Caco-2 (cell line): ENCODE measurements around the gene TM9SF3. TPM values are rescaled to one million over a fixed set of nuclear protein-coding genes. Genes with fewer than 3 reads are reported as not detected.

Source experiments
- BruUV-seq: library from RNA; stranded (reverse); fragments of 400-500 nt; replicated peaks from 2 replicates; lab custom pipeline; 2021; lab: Mats Ljungman, UMichigan
- CTCF ChIA-PET: fragments of 300-600 bp; sonication (Branson Sonifier 250); formaldehyde crosslinking; loops from one replicate; lab custom pipeline; 2022; ENCODE audit warnings: antibody characterized with exemption; lab: Charles Lee
- POLR2A ChIA-PET: fragments of 300-600 bp; sonication (Branson Sonifier 250); formaldehyde crosslinking; loops from one replicate; lab custom pipeline; 2022; ENCODE audit warnings: antibody characterized with exemption; lab: Charles Lee
- DNase-seq, 2 experiments: peaks; one replicate each; pipeline versions ENCODE4 v3.0.0 to v3.0.0-alpha.2; 2020 to 2022
- H3K27me3 ChIP-seq: replicated peaks from 2 replicates; pipeline ENCODE4 v1.6.0; 2011; ENCODE audit warnings: low read length; ENCODE audit not compliant: control insufficient read depth, insufficient read depth
- H3K36me3 ChIP-seq: 2 replicates; pipeline ENCODE4 v1.5.1; 2011; ENCODE audit warnings: low read length; ENCODE audit not compliant: control insufficient read depth, insufficient read depth
- H3K4me1 ChIP-seq: fragments of 250-450 bp; sonication (Bioruptor Pico); 2 replicates; pipeline ENCODE4 v1.5.1; 2020; ENCODE audit warnings: mild to moderate bottlenecking
- H3K4me3 ChIP-seq: 2 replicates; pipeline ENCODE4 v1.5.1; 2011; ENCODE audit warnings: low read depth, mild to moderate bottlenecking, control low read depth, low read length
- H3K9me3 ChIP-seq: fragments of 250-450 bp; sonication (Bioruptor Pico); 2 replicates; pipeline ENCODE4 v1.5.1; 2020; ENCODE audit warnings: mild to moderate bottlenecking, moderate library complexity
- H3K27ac Mint-ChIP-seq: one replicate; pipeline ENCODE4 v1.8.0; 2022; ENCODE audit warnings: mixed read lengths; ENCODE audit not compliant: unreplicated experiment
- H3K27me3 Mint-ChIP-seq: one replicate; pipeline ENCODE4 v1.8.0; 2022; ENCODE audit warnings: mixed read lengths; ENCODE audit not compliant: insufficient read depth, unreplicated experiment
- H3K36me3 Mint-ChIP-seq: one replicate; pipeline ENCODE4 v1.8.0; 2022; ENCODE audit warnings: mild to moderate bottlenecking, mixed read lengths; ENCODE audit not compliant: insufficient read depth, unreplicated experiment
- H3K4me1 Mint-ChIP-seq: one replicate; pipeline ENCODE4 v1.8.0; 2022; ENCODE audit warnings: low read depth, mixed read lengths; ENCODE audit not compliant: unreplicated experiment
- H3K4me3 Mint-ChIP-seq: one replicate; pipeline ENCODE4 v1.8.0; 2022; ENCODE audit warnings: mild to moderate bottlenecking, moderate library complexity, mixed read lengths; ENCODE audit not compliant: unreplicated experiment
- H3K9me3 Mint-ChIP-seq: one replicate; pipeline ENCODE4 v1.8.0; 2022; ENCODE audit warnings: mixed read lengths; ENCODE audit not compliant: unreplicated experiment
- intact Hi-C: fragments of 100-400 bp; cut with micrococcal nuclease; formaldehyde crosslinking; loops from one replicate; pipeline ENCODE4 v1.10.0; 2022; ENCODE audit not compliant: unreplicated experiment
- total RNA-seq: library from RNA; stranded (reverse); gene quantifications from 2 replicates; pipeline ENCODE4 v1.2.3, GENCODE V29; 2022
- TF ChIP-seq, protein P1 (sequence below), 2 experiments: fragments of 200-600 bp in 1 of 2; IDR thresholded peaks; 1 replicate in 1 of 2; 2 replicates in 1 of 2; pipeline versions ENCODE4 v1.5.1 to v1.8.0; 2011 to 2022; ENCODE audit warnings: antibody characterized with exemption in 1 of 2, control low read depth in 1 of 2, inconsistent platforms in 1 of 2, low read depth in 1 of 2, low read length in 1 of 2, mild to moderate bottlenecking in 1 of 2, moderate library complexity in 1 of 2; ENCODE audit not compliant: insufficient read depth in 1 of 2, severe bottlenecking in 1 of 2, unreplicated experiment in 1 of 2

Gene TM9SF3
- total RNA-seq, 1 experiment from 2014 or later = 176 TPM

GRCh38 chr10:96610817-96611216, 24.0 kb upstream of the TM9SF3 start:
- Mint-ChIP-seq H3K4me1 (peaks cover 60% of the 10 kb centered on the region), H3K36me3 (peaks cover 5% of the 10 kb centered on the region), H3K27ac (no peak overlapping the region), H3K9me3 (no peaks in the 10 kb centered on the region), H3K27me3 (no peaks in the 10 kb centered on the region), H3K4me3 (no peak overlapping the region)
- no TSS peak for BruUV-seq
- Histone ChIP-seq H3K36me3 (no peaks in the 10 kb centered on the region), H3K4me3 (no peak overlapping the region), H3K9me3 (no peaks in the 10 kb centered on the region), H3K27me3 (no peaks in the 10 kb centered on the region), H3K4me1 (peaks cover 66% of the 10 kb centered on the region)
- intact Hi-C loops = no loop called here
- TF ChIP-seq, protein P1, sequence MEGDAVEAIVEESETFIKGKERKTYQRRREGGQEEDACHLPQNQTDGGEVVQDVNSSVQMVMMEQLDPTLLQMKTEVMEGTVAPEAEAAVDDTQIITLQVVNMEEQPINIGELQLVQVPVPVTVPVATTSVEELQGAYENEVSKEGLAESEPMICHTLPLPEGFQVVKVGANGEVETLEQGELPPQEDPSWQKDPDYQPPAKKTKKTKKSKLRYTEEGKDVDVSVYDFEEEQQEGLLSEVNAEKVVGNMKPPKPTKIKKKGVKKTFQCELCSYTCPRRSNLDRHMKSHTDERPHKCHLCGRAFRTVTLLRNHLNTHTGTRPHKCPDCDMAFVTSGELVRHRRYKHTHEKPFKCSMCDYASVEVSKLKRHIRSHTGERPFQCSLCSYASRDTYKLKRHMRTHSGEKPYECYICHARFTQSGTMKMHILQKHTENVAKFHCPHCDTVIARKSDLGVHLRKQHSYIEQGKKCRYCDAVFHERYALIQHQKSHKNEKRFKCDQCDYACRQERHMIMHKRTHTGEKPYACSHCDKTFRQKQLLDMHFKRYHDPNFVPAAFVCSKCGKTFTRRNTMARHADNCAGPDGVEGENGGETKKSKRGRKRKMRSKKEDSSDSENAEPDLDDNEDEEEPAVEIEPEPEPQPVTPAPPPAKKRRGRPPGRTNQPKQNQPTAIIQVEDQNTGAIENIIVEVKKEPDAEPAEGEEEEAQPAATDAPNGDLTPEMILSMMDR (IDR thresholded peaks at IDR 0.05; ENCODE audit: insufficient read depth in 1 of 2, low read depth in 1 of 2, low read length in 1 of 2, severe bottlenecking in 1 of 2, unreplicated experiment in 1 of 2) = no peak
- DNase-seq = no peak
- ChIA-PET CTCF (no interaction called here), POLR2A (no interaction called here)

- no peaks in the 10 kb centered on the region for H3K27me3 ChIP-seq
- no peaks in the 10 kb centered on the region for H3K9me3 Mint-ChIP-seq
- no peaks in the 10 kb centered on the region for H3K9me3 ChIP-seq
- intact Hi-C loops = no loop called here
- no peak overlapping the region for H3K27ac Mint-ChIP-seq
- peaks cover 53% of the 10 kb centered on the region for H3K4me1 Mint-ChIP-seq
- TF ChIP-seq, protein P1 (IDR thresholded peaks at IDR 0.05; ENCODE audit: insufficient read depth in 1 of 2, low read depth in 1 of 2, low read length in 1 of 2, severe bottlenecking in 1 of 2, unreplicated experiment in 1 of 2) = no peak
- no peak overlapping the region for H3K4me3 ChIP-seq
- ChIA-PET POLR2A (no interaction called here), CTCF (no interaction called here)
- H3K36me3 Mint-ChIP-seq = peaks cover 6% of the 10 kb centered on the region
- no peak overlapping the region for H3K4me3 Mint-ChIP-seq
- H3K36me3 ChIP-seq = no peaks in the 10 kb centered on the region
- DNase-seq = no peak
- no TSS peak for BruUV-seq
- no peaks in the 10 kb centered on the region for H3K27me3 Mint-ChIP-seq
- peaks cover 69% of the 10 kb centered on the region for H3K4me1 ChIP-seq
Observed at GRCh38 chr10:96609510-96609909, 22.7 kb upstream of the TM9SF3 start.

DNA sequence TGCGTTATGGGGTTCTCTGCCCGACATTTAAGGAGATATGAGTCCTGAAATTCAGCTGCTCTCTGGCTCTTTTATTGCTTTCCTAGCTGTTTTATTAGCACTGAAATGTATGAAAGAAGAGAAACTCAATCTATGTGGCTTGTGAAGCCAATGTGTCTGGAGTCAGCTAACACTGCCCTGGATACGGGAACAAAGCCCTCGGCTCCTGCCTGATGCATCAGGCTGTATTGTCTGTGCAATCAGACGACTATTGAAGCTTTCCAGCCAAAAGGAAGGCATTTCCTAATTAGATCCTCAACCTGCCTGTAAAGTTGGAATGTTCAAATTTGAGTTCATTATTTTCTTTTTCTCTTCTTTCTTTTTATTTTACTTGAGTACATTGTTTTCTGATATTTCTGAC, 22.0 kb upstream of the TM9SF3 start:
- no peaks in the 10 kb centered on the region for H3K9me3 ChIP-seq
- no peak overlapping the region for H3K4me3 ChIP-seq
- no peaks in the 10 kb centered on the region for H3K9me3 Mint-ChIP-seq
- no peak overlapping the region for H3K27ac Mint-ChIP-seq
- no TSS peak for BruUV-seq
- H3K4me1 Mint-ChIP-seq = peaks cover 47% of the 10 kb centered on the region
- TF ChIP-seq, protein P1 (IDR thresholded peaks at IDR 0.05; ENCODE audit: insufficient read depth in 1 of 2, low read depth in 1 of 2, low read length in 1 of 2, severe bottlenecking in 1 of 2, unreplicated experiment in 1 of 2) = no peak
- no peak for DNase-seq
- intact Hi-C loops = no loop called here
- POLR2A ChIA-PET = interaction anchor here (0.6 kb wide), 1 partner anchor 32 kb away, joined by 3 read pairs; no protein-coding TSS in a partner anchor
- no peaks in the 10 kb centered on the region for H3K27me3 ChIP-seq
- peaks cover 62% of the 10 kb centered on the region for H3K4me1 ChIP-seq
- H3K27me3 Mint-ChIP-seq = no peaks in the 10 kb centered on the region
- CTCF ChIA-PET = no interaction called here
- peaks cover 6% of the 10 kb centered on the region for H3K36me3 Mint-ChIP-seq
- no peaks in the 10 kb centered on the region for H3K36me3 ChIP-seq
- no peak overlapping the region for H3K4me3 Mint-ChIP-seq
